DMS153 treated with DMSO at 0.1 percent for 48 hours (cell line): ENCODE results near the gene CLASP1.

Experiments
- DNase-seq: peaks from one replicate; lab custom pipeline; 2025; ENCODE audit not compliant: unreplicated experiment; lab: John Stamatoyannopoulos, UW

CLASP1 gene

GRCh38 chr2:121294881-121295840, 354.1 kb downstream of the CLASP1 start:
- no peak for DNase-seq

GRCh38 chr2:121293450-121294325, 355.6 kb downstream of the CLASP1 start:
- no peak for DNase-seq

- DNase-seq: no peak
Observed at GRCh38 chr2:121291251-121291580, 358.0 kb downstream of the CLASP1 start.

- DNase-seq: no peak
Observed at GRCh38 chr2:121289271-121289670, 360.0 kb downstream of the CLASP1 start.

- DNase-seq: no peak
Observed at GRCh38 chr2:121288454-121289231, 360.6 kb downstream of the CLASP1 start.

- DNase-seq: no peak
Observed at GRCh38 chr2:121287956-121288355, 361.3 kb downstream of the CLASP1 start.
